ENCODE data around the gene CDHR3.

CDHR3 gene

DNA sequence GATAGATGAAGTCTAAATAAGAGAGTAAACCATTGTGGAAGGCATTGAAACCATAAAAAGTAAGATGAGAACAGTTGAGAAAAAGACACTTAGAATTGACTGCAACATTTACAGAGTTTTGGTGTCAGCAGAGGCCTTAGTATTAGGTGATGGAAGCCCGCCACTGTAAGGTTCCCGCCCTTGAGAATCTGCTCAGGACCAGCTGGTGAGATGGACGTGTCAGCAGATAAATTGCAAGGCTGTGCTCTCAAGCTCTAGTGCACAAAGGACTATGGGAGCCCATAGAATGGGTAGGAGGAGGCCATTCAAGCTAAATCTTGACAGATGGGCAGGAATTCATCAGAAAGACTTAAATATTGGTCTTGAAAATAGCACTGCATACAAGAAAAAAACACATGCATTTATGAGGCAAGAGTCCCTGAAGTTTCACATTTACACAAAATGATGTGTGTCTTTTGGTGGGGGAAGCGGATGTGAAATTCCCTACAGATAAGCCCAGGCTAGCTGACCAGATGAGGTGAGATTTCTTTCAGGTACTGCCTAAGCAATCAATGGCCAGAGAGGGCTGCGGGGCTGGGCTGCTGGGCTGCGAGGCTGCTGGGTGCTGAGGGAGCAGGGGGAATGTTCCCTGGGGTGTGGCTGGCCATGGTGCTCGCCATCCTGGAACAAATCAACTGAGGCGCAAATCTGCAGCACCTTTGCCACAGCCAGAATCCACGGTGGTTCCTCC is 106.6 kb downstream of the CDHR3 start:
- no peak for DNase-seq

DNA sequence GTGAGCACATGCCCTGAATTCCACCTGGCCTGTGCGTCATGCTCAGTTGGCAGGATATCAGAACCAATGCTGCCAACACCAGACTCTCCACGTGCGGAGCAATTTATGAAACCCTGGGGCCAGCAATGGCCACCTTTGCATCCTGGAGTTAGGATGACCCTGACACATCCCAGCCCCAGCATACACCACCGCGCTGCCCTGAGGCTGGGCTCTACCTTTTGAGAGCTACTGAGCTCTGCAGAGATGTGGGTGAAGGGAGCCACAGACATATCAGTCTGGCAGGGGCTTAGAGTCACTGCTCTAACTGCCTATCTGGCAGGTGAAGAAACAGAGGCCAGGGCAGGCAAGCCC is 107.1 kb downstream of the CDHR3 start:
- DNase-seq = no peak

DNA sequence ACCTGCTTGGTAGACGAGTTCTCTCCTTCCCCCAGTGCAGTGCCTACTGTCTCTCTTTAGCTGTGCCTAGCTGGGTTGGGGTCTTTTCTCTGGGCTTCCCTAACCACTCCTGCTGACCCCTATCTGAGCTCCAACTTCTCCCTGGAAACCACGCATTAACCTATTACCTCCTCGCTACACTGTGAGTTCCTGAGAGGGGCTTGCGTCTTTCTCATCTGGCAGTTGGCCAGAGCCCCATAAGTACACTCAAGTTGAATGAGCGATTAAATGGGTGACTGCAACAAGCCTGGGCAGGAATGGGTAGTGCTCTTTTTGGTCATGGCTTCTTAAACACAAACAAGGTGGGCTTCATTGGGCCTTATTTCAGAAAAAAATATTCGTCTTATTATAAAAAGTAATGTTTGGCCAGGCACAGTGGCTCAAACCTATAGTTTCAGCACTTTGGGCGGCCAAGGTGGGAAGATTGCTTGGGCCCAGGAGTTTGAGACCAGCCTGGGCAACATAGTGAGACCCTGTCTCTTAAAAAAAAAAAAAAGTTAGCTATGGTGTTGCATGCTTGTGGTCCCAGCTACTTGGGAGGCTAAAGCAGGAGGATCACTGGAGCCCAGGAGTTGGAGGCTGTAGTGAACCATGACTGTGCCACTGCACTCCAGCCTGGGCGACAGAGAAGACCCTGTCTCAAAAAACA is 107.6 kb downstream of the CDHR3 start:
- no peak for DNase-seq

DNA sequence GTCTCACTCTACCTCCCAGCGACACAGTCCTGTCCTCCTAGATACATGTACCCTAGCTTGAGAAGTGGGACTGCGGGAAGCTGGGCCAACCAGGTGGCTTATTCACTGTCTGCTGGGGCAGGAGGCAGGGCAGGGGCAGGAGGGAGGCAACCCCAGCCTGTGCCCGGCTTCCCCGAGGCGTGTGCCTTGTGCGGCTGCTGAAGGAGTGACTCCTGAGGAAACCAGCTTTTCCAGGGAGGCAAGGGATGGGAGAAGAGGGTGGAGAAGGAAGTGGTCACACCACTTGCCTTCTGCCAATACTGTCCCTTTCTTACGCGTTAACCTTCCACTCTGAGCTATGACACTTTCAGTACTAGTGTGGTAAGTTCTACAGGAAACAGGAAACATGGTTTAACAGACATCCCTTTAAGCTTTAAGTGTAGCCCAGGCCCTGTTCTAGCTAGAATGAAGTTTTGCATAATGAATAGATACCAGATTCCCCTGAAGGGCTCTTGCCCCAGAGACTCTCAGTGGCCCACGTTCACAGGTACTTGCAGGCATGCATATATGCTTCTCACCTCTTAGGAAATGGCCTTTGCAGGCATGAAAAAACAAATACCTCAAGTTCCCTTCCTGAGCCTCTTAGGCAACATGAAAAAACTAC is 108.4 kb downstream of the CDHR3 start:
- DNase-seq = no peak

DNA sequence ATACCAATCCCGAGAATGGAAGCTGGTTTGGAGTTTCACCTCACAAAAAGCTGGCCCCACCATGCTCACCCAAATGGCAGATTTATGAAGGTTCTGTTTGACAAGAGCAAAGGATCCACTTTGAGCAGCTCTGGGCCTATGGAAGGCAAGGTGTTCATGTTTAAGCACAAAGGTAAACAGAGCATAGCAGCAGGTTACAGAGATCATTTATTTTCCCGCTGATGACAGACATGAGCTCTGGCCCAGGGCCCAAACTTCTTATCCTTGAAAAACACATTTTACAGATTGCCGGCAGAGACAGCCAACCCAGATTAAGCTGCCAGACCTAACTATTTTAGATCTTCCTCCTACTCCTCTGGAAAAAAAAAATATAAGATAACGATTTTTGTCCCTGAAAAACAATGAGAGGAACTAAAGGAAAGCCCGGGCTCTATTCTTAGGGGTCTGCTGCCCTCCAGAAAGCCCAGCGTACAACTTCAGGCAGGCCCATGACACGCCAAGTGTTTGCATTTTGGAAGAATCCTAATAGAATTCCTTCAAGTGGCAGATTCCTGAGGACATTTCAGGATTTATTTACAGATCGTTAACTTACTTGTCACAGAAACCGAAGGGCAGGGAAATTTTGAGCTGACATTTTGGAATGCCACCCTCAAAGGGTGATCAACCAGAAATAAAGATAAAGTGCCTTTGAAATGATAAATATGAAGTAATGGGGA is 109.1 kb downstream of the CDHR3 start:
- DNase-seq = no peak

DNA sequence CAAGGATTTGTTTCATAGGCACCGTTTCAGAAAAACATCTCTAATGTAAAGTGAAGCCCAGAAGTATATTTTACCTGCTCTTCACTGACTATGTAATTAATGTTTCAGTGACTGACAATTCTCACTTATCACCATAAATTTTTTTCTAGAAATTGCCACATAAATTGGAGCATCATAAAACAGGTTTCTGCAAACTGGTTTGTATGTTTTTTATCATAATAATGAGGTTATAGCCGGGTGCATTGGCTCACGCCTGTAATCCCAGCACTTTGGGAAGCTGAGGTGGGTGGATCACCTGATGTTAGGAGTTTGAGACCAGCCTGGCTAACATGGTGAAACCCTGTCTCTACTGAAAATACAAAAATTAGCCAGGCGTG is 109.6 kb downstream of the CDHR3 start:
- no peak for DNase-seq

DNA sequence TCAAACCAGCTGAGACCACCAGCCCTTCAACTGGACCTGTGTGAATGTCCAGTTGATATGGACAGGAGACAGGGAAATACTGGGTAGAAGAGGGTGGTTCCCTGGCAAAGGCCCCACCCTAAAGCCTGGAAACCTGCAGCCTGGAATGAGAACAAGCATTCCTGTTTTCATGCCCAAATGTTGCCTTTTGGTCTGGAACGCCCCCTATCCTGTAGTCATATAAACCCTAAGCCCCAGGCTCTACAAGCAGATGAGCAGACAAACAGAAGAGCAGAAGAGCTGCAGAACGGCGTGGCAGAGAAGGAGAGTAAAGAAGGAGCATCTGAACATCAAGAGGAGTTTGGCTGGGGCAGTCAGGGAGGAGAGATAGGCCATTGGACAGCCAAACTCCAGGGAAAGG is 110.6 kb downstream of the CDHR3 start:
- DNase-seq = no peak

DNA sequence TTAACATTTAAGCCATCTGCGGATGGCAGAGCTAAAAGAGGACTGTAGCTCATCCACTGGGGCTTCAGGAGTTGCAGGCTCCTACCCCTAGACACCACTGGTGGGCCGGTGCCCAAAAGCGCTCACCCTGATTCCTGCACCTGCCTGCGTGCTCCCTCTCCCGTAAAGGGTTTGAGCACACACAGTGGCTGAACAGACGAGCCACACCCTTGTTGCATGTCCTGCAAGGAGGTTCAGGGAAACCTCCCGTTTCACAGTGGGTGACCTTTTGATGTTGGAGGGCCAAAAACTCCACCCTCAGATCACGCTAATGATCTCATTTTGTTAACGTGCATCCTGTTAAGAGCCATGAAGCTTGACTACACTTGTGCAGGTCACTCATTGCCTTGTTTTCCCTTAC is 111.2 kb downstream of the CDHR3 start:
- DNase-seq = no peak

DNA sequence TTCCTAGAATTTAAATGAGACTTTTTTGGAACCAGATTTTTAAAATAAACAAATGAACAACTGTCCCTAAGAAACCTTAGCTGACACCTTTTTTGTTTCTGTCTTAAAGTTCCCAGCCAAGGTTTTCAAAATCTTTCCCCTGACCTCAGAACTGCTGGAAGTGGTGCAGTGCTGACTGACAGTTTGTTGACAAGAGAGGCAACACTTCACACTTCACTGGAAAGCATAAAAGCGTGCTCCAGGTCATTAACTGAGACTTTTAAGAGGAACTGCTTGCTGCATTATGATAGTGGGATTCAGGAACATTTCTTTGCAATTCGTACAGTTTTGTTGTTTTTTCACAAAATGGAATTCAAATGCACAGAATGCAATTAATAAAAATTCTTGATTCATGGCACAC is 112.9 kb downstream of the CDHR3 start:
- DNase-seq = no peak

DNA sequence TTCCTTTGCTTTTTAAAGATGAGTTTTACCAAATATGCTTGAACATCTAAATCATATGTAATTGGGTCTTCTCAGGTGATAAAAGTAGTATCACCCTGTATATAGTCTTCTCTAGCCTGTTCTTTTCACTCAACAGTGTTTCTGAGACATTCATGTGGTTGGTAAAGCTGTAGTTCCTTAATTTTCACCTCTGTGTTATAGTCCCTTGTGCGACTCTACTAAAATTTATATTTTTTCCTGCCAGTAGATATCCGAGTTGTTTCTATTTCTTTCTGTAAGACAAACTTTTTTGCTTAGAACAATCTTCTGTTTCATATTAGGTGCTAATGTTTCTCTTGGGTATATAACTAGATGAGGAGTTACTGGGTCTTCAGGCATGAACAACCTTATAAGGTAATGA is 113.5 kb downstream of the CDHR3 start:
- DNase-seq = no peak

DNA sequence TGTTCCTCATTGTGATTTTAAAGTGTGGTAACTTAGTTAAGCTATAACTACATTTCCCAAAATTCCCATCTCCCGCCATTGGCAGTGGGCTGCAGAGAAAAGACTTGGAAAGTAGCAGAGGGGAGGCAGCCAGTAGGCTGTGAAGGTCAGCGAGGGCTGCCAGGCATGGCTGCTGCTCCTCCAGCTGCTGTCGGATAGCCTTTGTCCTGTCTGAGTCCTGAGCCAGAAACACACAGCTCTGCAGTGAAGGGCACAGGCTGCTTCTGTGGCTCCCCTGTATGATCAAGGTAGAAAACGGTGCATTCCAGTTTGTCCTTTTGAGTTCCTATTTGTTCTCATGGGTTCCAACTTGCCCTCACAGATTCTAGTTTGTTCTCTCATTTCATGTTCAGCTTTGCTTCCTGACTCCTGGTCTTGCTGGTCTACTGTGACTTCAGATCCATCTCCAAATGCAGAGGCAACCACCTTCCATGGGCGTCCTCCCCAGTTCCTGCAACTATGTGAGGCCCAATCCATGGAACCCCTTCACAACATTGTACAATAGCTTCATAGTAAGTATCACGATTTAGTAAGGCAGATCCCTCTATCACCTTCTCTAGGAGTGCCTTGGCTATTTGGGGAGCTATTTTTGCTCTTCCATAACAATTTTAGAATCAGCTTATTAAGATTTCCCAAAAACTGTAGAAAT is 117.4 kb downstream of the CDHR3 start:
- DNase-seq = no peak

DNA sequence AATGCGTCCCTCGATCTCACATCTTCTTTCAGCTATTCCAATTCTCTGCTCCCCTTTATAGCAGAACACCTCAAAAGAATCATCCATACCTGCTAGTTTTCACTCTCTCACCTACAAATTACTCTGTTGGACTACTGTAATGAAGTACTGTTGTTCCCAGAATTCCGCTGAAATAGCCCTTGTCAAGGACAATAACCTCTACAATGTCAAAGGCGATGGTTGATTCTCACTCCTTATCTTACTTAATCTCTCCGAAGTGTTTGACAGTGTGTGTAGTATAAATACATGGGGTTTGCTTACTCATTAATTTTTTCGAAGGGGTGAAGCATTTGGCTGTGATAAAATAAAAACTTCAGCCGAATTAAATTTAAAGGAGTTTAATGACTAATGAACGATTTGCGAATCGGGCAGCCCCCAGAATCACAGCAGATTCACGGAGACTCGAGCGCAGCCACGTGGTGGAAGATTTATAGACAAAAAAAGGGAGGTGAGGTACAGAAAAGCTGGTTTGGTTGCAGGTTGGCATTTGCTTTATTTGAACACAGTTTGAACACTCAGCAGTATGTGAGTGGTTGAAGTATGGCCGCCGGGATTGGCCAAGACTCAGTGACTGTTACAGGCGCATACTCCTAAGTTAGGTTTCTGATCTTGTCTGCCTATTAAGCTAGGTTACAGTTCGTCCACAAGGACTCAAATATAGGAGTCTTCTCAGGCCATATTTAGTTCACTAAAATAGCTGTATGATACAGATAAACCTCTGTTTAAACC is 119.2 kb downstream of the CDHR3 start:
- no peak for DNase-seq
